Measurements from ENCODE around the gene TEKT2. TPM values are rescaled to one million over a fixed set of nuclear protein-coding genes. Genes with fewer than 3 reads are reported as not detected.

The TEKT2 gene
- total RNA-seq, 1 donor from 2014 or later, result not detected

GRCh38 chr1:36128126-36128904 is 44.4 kb downstream of the TEKT2 start:
- H3K27me3 Mint-ChIP-seq, result peaks cover 10% of the 10 kb centered on the region
- no peak overlapping the region for H3K27ac Mint-ChIP-seq
- no peak for ATAC-seq (ENCODE audit: low read depth)
- ChIA-PET POLR2A (no interaction called here), CTCF (no interaction called here)
- DNase-seq, result no peak
- peaks cover 19% of the 10 kb centered on the region for H3K4me1 Mint-ChIP-seq
- no peaks in the 10 kb centered on the region for H3K9me3 Mint-ChIP-seq
- no peaks in the 10 kb centered on the region for H3K36me3 Mint-ChIP-seq (ENCODE audit: low read depth)
- H3K4me3 Mint-ChIP-seq, result no peak overlapping the region
- intact Hi-C loops (cut with micrococcal nuclease), result no loop called here
- no peak for TF ChIP-seq CTCF (IDR thresholded peaks at IDR 0.05)

GRCh38 chr1:36128905-36129206 is 45.0 kb downstream of the TEKT2 start:
- no peak overlapping the region for H3K4me3 Mint-ChIP-seq
- ChIA-PET POLR2A (no interaction called here), CTCF (no interaction called here)
- peaks cover 14% of the 10 kb centered on the region for H3K4me1 Mint-ChIP-seq
- H3K36me3 Mint-ChIP-seq (ENCODE audit: low read depth), result no peaks in the 10 kb centered on the region
- intact Hi-C loops (cut with micrococcal nuclease), result no loop called here
- H3K27ac Mint-ChIP-seq, result no peak overlapping the region
- no peak for TF ChIP-seq CTCF (IDR thresholded peaks at IDR 0.05)
- H3K9me3 Mint-ChIP-seq, result no peaks in the 10 kb centered on the region
- peaks cover 10% of the 10 kb centered on the region for H3K27me3 Mint-ChIP-seq
- DNase-seq (no peak), ATAC-seq (ENCODE audit: low read depth) (no peak)

- ChIA-PET POLR2A (interaction anchor here (0.6 kb wide), 1 partner anchor 126 kb away, joined by 4 read pairs; no protein-coding TSS in a partner anchor), CTCF (interaction anchor here (0.8 kb wide), 1 partner anchor 32 kb away, joined by 3 read pairs; no protein-coding TSS in a partner anchor)
- H3K4me3 Mint-ChIP-seq, result no peak overlapping the region
- TF ChIP-seq CTCF (IDR thresholded peaks at IDR 0.05), result no peak
- intact Hi-C loops (cut with micrococcal nuclease), result loop anchor here (5.0 kb wide), 1 partner anchor 275 kb away; no protein-coding TSS in a partner anchor
- H3K4me1 Mint-ChIP-seq, result no peaks in the 10 kb centered on the region
- H3K9me3 Mint-ChIP-seq, result no peaks in the 10 kb centered on the region
- H3K36me3 Mint-ChIP-seq (ENCODE audit: low read depth), result peaks cover 13% of the 10 kb centered on the region
- no peaks in the 10 kb centered on the region for H3K27me3 Mint-ChIP-seq
- no peak overlapping the region for H3K27ac Mint-ChIP-seq
- ATAC-seq (ENCODE audit: low read depth) (no peak), DNase-seq (no peak)
These were observed 48.1 kb downstream of the TEKT2 start for GRCh38 chr1:36132029-36132428.

- DNase-seq, result no peak
- Mint-ChIP-seq H3K27me3 (no peaks in the 10 kb centered on the region), H3K4me1 (no peaks in the 10 kb centered on the region), H3K27ac (no peak overlapping the region), H3K4me3 (no peak overlapping the region), H3K36me3 (ENCODE audit: low read depth) (peaks cover 26% of the 10 kb centered on the region), H3K9me3 (no peaks in the 10 kb centered on the region)
- intact Hi-C loops (cut with micrococcal nuclease), result loop anchor here (5.0 kb wide), 1 partner anchor 276 kb away; no protein-coding TSS in a partner anchor
- no peak for ATAC-seq (ENCODE audit: low read depth)
- TF ChIP-seq CTCF (IDR thresholded peaks at IDR 0.05), result no peak
- ChIA-PET POLR2A (interaction anchor here (0.8 kb wide), 1 partner anchor 630 kb away, joined by 3 read pairs; no protein-coding TSS in a partner anchor), CTCF (interaction anchor here (1.2 to 3.5 kb wide), 3 partner anchors 15 to 55 kb away, joined by 4 to 38 read pairs (median 11); no protein-coding TSS in a partner anchor)
These were observed 49.6 kb downstream of the TEKT2 start for GRCh38 chr1:36133484-36133883.

- Mint-ChIP-seq H3K27ac (no peak overlapping the region), H3K4me3 (no peak overlapping the region), H3K9me3 (no peaks in the 10 kb centered on the region), H3K36me3 (ENCODE audit: low read depth) (peaks cover 29% of the 10 kb centered on the region), H3K4me1 (no peaks in the 10 kb centered on the region), H3K27me3 (no peaks in the 10 kb centered on the region)
- ChIA-PET CTCF (interaction anchor here (0.8 to 3.5 kb wide), 7 partner anchors 16 to 160 kb away, joined by 3 to 38 read pairs (median 4); no protein-coding TSS in a partner anchor), POLR2A (interaction anchor here (0.7 to 1.3 kb wide), 2 partner anchors 15 to 1342 kb away, joined by 3 to 11 read pairs; partner anchors contain the start of gene TRAPPC3)
- DNase-seq, result no peak
- ATAC-seq (ENCODE audit: low read depth), result no peak
- intact Hi-C loops (cut with micrococcal nuclease), result loop anchor here (1.0 to 5.0 kb wide), 2 partner anchors 35 to 277 kb away; no protein-coding TSS in a partner anchor
- TF ChIP-seq CTCF (IDR thresholded peaks at IDR 0.05), result no peak
These were observed 50.1 kb downstream of the TEKT2 start for GRCh38 chr1:36134031-36134430.

Data from activated B cell treated with CpG ODN at 0.5 μM for 24 hours (primary cell).